ENCODE data around the gene DDX59.

- TF ChIP-seq CTCF (IDR thresholded peaks at IDR 0.05) (no peak), POLR2A (IDR thresholded peaks at IDR 0.05) (no peak)
These were observed 17.3 kb downstream of the DDX59 start for GRCh38 chr1:200652378-200652777.

Measured in Peyer's patch (tissue), 4 donors.